ENCODE data around the gene EXPH5.

DNA sequence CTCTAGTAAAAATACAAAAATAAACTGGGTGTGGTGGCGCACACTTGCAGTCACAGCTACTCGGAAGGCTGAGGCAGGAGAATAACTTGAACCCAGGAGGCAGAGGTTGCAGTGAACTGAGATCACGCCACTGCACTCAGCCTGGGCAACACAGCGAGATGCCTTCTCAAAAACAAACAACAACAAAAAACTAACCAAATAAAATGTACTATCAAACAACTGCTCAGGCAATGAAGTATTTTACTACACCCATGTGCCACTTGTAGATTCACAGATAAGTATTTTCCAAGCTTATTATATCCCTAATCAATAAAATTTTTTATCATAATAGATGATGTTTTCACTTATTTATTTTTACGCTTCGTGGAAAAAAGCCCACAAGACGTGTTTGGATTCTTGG lies 127.2 kb downstream of the EXPH5 start:
- TF ChIP-seq, protein P1, sequence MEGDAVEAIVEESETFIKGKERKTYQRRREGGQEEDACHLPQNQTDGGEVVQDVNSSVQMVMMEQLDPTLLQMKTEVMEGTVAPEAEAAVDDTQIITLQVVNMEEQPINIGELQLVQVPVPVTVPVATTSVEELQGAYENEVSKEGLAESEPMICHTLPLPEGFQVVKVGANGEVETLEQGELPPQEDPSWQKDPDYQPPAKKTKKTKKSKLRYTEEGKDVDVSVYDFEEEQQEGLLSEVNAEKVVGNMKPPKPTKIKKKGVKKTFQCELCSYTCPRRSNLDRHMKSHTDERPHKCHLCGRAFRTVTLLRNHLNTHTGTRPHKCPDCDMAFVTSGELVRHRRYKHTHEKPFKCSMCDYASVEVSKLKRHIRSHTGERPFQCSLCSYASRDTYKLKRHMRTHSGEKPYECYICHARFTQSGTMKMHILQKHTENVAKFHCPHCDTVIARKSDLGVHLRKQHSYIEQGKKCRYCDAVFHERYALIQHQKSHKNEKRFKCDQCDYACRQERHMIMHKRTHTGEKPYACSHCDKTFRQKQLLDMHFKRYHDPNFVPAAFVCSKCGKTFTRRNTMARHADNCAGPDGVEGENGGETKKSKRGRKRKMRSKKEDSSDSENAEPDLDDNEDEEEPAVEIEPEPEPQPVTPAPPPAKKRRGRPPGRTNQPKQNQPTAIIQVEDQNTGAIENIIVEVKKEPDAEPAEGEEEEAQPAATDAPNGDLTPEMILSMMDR (IDR thresholded peaks at IDR 0.05; ENCODE audit: low read depth, low read length, poor library complexity, severe bottlenecking), result no peak
- TF ChIP-seq EZH2phosphoT487 (IDR thresholded peaks at IDR 0.05; ENCODE audit: borderline replicate concordance, low read length), result no peak
